MG63 (cell line): Measurements from ENCODE around the gene WNT9A. TPM values are rescaled to one million over a fixed set of nuclear protein-coding genes. Genes with fewer than 3 reads are reported as not detected.

Source experiments
- DNase-seq: peaks from one replicate; pipeline ENCODE4 v3.0.0-alpha.2; 2020
- H3K27me3 ChIP-seq: fragments of 250-450 bp; sonication (Bioruptor Pico); 2 replicates; pipeline ENCODE4 v1.5.1; 2020; ENCODE audit warnings: mild to moderate bottlenecking, moderate library complexity
- H3K36me3 ChIP-seq: fragments of 250-450 bp; sonication (Bioruptor Pico); 2 replicates; pipeline ENCODE4 v1.5.1; 2020; ENCODE audit warnings: mild to moderate bottlenecking, moderate library complexity
- H3K4me3 ChIP-seq: fragments of 250-450 bp; sonication (Bioruptor Pico); 2 replicates; pipeline ENCODE4 v1.5.1; 2020; ENCODE audit warnings: mild to moderate bottlenecking, moderate library complexity
- H3K9me3 ChIP-seq: fragments of 250-450 bp; sonication (Bioruptor Pico); 2 replicates; pipeline ENCODE4 v1.5.1; 2020; ENCODE audit warnings: mild to moderate bottlenecking, moderate library complexity
- total RNA-seq: library from RNA; depleted of rRNA; stranded (reverse); fragments of >200 nt; shearing (Covaris generic); gene quantifications from 2 replicates; pipeline ENCODE4 v1.2.3, GENCODE V29; 2014; ENCODE audit warnings: low replicate concordance

WNT9A gene
- total RNA-seq, 1 experiment from 2014 or later = 11.3 TPM

- peak; percentile 5 for DNase-seq
- Histone ChIP-seq H3K36me3 (no peaks in the 10 kb centered on the region), H3K27me3 (no peaks in the 10 kb centered on the region), H3K9me3 (no peaks in the 10 kb centered on the region), H3K4me3 (no peak overlapping the region)
Measured at GRCh38 chr1:227899820-227900449, 47.8 kb downstream of the WNT9A start.

GRCh38 chr1:227899141-227899819, 48.5 kb downstream of the WNT9A start:
- Histone ChIP-seq H3K27me3 (no peaks in the 10 kb centered on the region), H3K4me3 (no peak overlapping the region), H3K36me3 (no peaks in the 10 kb centered on the region), H3K9me3 (no peaks in the 10 kb centered on the region)
- DNase-seq = peak; percentile 1

GRCh38 chr1:227898502-227899140, 49.1 kb downstream of the WNT9A start:
- Histone ChIP-seq H3K9me3 (no peaks in the 10 kb centered on the region), H3K27me3 (no peaks in the 10 kb centered on the region), H3K4me3 (no peak overlapping the region), H3K36me3 (no peaks in the 10 kb centered on the region)
- peak; percentile 1 for DNase-seq

DNA sequence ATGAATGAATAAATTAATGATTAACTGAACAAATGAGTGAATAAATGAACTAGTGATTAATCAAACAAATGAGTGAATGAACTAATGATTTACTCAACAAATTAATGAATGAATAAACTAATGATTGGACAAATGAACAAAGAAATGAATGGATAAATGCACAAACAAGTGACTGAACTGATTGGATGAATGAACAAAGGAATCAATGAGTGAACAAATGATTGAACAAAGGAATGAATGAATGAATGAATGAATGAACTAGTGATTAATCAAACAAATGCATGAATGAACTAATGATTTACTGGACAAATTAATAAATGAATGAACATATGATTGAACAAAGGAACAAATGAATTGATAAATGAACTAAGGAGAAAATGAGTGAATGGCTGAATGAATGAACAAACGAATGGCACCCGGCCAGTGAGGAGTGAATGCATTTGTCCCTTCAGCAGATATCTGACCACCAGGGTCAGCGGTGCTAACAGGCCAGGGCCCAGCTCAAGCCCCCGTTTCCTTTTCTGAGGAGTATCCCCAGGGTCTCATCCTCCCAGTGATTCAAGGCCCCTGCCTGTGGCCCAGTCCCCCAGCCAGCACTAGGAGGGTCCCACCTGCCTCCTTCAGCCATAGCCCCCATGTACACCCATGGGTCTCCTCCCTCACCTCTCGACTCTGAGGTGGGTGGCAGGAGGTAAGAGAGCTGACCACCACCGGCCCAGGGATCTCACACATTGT, 49.9 kb downstream of the WNT9A start:
- no peaks in the 10 kb centered on the region for H3K9me3 ChIP-seq
- H3K4me3 ChIP-seq = no peak overlapping the region
- H3K36me3 ChIP-seq = no peaks in the 10 kb centered on the region
- DNase-seq = peak; percentile 8
- no peaks in the 10 kb centered on the region for H3K27me3 ChIP-seq

DNA sequence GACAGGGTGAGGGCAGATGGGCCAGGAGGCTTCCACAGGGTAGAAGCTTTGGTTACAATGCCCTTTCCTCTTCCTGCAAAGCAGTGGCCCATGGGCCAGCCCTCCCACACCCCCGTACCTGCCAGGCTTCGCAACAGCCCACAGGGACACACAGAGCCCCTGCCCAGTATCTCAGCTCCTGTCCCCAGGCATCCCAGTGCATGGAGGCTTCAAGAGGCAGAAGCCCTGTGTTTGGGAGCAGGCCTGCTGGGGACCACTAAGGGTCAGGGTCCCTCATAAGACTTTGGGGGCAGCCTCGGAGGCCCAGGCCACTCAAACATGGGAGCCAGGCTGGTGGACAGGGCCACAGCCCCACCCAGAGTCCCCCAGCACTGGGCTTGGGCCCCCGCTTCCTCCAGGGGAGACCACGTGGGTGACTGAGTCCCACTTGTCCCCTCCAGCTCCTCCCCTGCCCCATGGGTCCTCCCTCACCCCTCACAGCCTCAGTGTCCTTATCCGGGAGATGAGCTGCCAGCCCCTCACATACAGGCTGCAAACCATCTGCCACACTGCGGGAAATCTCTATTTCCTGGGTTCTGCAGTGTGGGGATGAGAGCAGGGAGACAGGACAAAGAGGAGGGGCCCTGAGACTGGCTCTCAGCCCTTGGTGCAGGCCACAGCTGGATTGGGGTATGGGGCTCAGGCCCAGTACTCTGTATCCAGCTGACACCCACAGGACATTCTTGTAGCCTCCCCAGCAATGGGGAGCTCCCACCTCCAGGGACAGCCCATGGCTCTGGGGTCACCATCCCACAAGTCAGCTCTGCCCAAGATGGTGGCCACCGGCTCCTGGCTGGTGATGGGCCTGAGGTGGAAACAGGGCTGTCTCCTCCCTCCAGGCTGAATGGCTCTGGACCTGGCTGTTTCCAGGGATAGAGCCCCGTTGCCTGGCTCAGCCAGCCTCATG, 50.7 kb downstream of the WNT9A start:
- DNase-seq = no peak
- H3K36me3 ChIP-seq = no peaks in the 10 kb centered on the region

DNA sequence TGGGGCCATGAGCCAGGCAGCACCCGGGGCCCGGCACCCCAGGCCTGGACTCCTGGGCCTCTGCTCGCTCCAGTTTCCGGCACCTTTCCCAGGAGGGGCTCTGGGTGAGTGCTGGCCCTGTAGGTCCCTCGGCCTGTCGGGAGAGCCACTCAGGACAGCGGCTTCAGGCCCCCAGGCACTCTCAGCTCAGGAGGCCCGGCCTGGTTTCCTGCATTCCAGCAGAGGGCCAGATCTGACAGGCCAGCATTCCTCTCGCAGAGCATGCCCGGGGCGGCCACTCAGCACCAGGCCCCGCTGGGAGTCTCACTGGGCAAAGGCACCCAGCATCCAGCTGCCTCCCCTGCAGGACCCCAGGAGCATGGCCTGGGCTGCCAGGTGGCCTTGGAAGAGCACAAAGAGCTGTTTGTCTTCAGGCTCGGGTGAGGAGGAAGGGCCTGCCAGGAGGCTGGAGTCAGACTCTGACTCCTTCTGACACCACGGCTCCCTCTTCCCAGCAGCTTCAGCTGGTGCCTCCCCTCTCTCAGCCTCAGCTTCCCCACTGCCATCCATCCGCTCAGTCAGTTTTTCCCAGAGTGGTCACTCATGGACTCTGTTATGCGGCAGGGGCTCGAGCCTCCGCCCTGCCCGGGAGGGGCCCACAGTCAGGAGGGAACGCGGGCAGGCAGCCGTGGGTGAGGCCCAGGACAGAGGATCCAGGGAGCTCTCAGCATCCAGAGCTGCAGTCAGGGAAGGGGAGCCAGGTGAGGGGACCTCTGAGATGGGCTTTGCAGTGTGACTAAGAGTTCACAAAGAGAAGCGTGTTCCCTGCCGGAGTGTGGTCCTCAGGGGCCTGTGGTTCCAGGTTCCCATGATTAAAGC, 51.7 kb downstream of the WNT9A start:
- Histone ChIP-seq H3K36me3 (no peaks in the 10 kb centered on the region), H3K4me3 (no peak overlapping the region), H3K27me3 (no peaks in the 10 kb centered on the region), H3K9me3 (no peaks in the 10 kb centered on the region)
- peak; percentile 5 for DNase-seq

More for the DNA sequence above, 50.7 kb downstream of the WNT9A start:
- Histone ChIP-seq H3K27me3 (no peaks in the 10 kb centered on the region), H3K4me3 (no peak overlapping the region), H3K9me3 (no peaks in the 10 kb centered on the region)

DNA sequence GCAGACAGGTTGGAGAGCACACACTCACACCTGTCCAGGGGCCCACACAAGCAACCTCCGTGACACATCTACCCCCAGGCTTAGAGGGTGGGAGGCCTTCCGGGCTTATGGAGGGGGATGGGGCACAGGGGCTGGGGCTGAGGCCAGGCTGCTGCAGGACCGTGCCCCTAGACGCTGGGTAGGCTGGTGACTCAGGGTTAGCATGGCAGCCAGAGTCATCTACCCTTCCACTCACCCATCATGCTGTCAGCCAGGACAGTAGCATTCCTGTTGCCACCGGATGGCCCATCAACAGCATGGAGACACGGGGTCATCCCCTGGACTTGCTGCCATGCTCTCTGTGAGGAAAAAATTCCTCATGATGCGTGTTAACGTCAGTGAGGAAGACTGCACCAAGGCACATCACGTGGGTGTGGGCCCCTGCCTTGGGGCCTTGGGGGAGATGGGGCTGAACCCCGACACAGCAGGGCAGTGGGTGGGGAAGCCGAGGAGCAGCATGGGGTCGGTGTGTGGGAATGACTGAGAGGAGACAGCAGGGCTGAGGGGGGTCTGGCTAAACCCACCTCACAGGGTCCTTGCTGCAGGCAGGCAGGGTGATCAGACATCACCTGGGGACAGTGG, 52.8 kb downstream of the WNT9A start:
- Histone ChIP-seq H3K27me3 (no peaks in the 10 kb centered on the region), H3K36me3 (no peaks in the 10 kb centered on the region), H3K4me3 (no peak overlapping the region), H3K9me3 (no peaks in the 10 kb centered on the region)
- peak; percentile 3 for DNase-seq

GRCh38 chr1:227893949-227894721, 53.6 kb downstream of the WNT9A start:
- no peak for DNase-seq

GRCh38 chr1:227893300-227893948, 54.3 kb downstream of the WNT9A start:
- Histone ChIP-seq H3K36me3 (no peaks in the 10 kb centered on the region), H3K27me3 (no peaks in the 10 kb centered on the region), H3K9me3 (no peaks in the 10 kb centered on the region), H3K4me3 (no peak overlapping the region)
- DNase-seq = peak; percentile 0

More at GRCh38 chr1:227893949-227894721, 53.6 kb downstream of the WNT9A start:
- Histone ChIP-seq H3K4me3 (no peak overlapping the region), H3K9me3 (no peaks in the 10 kb centered on the region), H3K36me3 (no peaks in the 10 kb centered on the region), H3K27me3 (no peaks in the 10 kb centered on the region)

DNA sequence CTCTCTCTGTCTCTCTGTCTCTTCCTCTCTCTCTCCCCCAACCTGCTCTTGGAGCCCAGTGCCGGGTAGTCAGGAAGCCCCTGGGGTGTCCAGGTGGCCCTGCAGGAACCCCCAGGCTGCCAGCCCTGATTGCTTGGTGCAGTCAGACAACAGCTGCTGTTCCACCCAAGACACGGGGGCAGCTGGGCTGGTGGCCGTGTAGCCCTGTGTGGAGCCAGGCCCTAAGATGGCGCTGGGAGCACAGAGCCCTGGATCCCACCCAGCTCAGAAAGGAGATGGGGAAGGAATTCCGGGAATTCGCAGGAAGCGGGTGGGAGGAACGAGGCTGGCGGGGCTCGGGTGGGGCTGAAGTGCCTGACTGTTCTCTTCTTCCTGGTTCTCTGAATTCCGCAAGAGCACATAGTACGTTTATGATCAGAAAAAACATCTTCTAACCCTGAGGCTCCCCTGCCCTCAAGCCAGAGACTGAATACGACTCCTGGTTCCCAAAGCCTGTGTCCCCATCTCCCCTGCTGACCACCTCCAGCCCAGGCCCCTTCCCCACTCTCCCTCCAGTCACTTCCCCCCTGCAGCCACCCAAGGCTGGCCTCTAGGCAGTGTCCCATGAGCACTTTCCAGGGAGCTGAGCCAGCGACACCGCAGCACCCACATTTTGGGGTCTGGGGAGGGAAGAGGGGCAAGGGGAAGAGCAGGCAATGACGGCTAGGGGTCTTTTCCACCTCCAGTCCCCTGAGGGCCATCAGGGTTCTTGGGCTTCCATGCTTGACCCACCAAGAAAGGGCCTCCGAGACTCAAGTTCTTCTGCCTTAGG, 55.0 kb downstream of the WNT9A start:
- Histone ChIP-seq H3K27me3 (no peaks in the 10 kb centered on the region), H3K36me3 (no peaks in the 10 kb centered on the region), H3K9me3 (no peaks in the 10 kb centered on the region), H3K4me3 (no peak overlapping the region)
- peak; percentile 3 for DNase-seq

- no peak for DNase-seq
- H3K36me3 ChIP-seq = no peaks in the 10 kb centered on the region
- H3K4me3 ChIP-seq = no peak overlapping the region
- no peaks in the 10 kb centered on the region for H3K27me3 ChIP-seq
- no peaks in the 10 kb centered on the region for H3K9me3 ChIP-seq
Measured at GRCh38 chr1:227891955-227892488, 55.7 kb downstream of the WNT9A start.

DNA sequence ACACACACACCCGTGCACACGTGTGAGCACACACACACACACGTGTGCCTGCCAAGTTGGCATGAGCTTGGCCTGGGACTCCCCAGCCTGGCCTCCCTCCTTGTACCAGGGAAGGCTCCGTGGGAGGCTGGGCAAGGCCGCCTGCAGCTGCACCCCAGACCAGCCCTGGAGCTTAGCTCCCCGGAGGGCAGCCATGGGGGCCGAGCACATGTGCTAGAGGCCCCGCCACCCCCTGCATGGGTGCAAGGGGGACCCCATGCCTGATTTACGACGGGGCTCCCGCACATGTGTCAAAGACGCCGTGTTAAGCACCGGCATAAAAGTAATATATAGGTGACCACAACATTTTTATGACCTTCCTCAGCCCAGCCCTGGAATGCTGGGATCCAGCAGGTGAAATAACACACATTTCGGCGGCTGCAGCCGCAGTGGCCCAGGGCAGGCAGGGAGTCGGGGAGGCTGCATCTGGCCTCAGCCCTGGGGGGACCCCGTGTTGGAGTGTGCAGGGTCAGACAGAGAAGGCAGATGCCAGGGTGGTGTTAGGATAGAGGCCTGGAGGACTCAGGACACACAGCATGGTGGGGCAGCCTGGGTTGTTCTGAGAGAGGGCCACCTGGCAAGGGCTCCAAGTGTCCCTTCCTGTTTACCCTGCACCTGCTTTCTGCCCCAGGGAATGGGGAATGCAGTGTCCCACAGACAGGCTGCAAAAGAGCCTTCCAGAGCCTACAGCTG, 56.3 kb downstream of the WNT9A start:
- H3K4me3 ChIP-seq = no peak overlapping the region
- H3K36me3 ChIP-seq = no peaks in the 10 kb centered on the region
- DNase-seq = peak; percentile 0
- no peaks in the 10 kb centered on the region for H3K9me3 ChIP-seq
- H3K27me3 ChIP-seq = no peaks in the 10 kb centered on the region
